ENCODE data around the gene SLC8B1.

SLC8B1 gene

DNA sequence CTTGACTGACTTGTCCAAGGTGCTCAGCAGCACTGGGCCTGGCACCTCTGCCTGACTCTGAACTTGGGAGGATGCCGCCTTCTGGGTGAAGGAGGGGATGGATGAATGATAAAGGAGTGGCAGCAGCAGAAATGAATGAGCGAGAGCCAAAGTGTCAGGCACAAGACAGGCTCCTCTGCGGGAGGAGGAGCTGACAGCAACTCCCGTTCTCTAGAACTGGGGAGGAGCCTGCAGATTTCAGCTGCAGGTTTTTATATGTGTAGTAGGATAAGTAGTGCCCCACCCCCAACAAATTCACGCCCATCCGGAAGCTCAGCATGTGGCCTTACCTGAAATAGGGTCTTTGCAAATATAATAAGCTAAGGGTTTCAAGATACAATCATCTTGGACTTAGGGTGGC is 33.1 kb downstream of the SLC8B1 start:
- no peak overlapping the region for H4K91ac ChIP-seq (ENCODE audit: low read length)
- DNase-seq = no peak
- H3K4me3 ChIP-seq (ENCODE audit: insufficient read depth in 1 of 2, low read depth in 1 of 2, low read length in 2 of 2) = no peak overlapping the region
- H3K36me3 ChIP-seq (ENCODE audit: control insufficient read depth in 1 of 2, insufficient read depth in 2 of 2, low read depth in 1 of 2, low read length in 2 of 2) = peaks cover 39 to 41% of the 10 kb centered on the region in 2 experiments
- H2BK5ac ChIP-seq (ENCODE audit: low read depth, low read length, poor library complexity, severe bottlenecking) = no peak overlapping the region
- no peak overlapping the region for H2AFZ ChIP-seq (ENCODE audit: low read depth, low read length)
- no peak overlapping the region for H2BK15ac ChIP-seq (ENCODE audit: low read depth, poor library complexity, severe bottlenecking)
- H3K18ac ChIP-seq (ENCODE audit: low read depth in 1 of 2, low read length in 2 of 2) = no peak overlapping the region
- no peak overlapping the region for H4K8ac ChIP-seq (ENCODE audit: low read length)
- H3K27ac ChIP-seq (ENCODE audit: low read length, poor library complexity, severe bottlenecking) = no peak overlapping the region
- no peak overlapping the region for H2BK12ac ChIP-seq (ENCODE audit: low read length in 2 of 2)
- H3K4me2 ChIP-seq (ENCODE audit: low read length, poor library complexity, severe bottlenecking) = no peak overlapping the region
- no peak overlapping the region for H3K14ac ChIP-seq (ENCODE audit: low read length in 2 of 2)
- WGBS = 90% methylated on average over 6 of the region's 6 CpGs
- no peaks in the 10 kb centered on the region for H3K27me3 ChIP-seq (ENCODE audit: control insufficient read depth in 1 of 2, insufficient read depth in 1 of 2, low read length in 2 of 2)
- no peak overlapping the region for H3K4ac ChIP-seq (ENCODE audit: low read depth in 1 of 2, low read length in 2 of 2)
- no peaks in the 10 kb centered on the region for H3K9me3 ChIP-seq (ENCODE audit: control insufficient read depth, low read length)
- H3K79me1 ChIP-seq (replicated peaks; ENCODE audit: low read length, poor library complexity, severe bottlenecking) = no peaks in the 10 kb centered on the region
- H2AK5ac ChIP-seq (ENCODE audit: low read length, severe bottlenecking) = no peak overlapping the region
- H3K4me1 ChIP-seq (ENCODE audit: control insufficient read depth, insufficient read depth, low read depth, low read length) = peaks cover 30% of the 10 kb centered on the region
- H3K23ac ChIP-seq (ENCODE audit: low read length in 2 of 2) = no peak overlapping the region
- no peak overlapping the region for H2BK120ac ChIP-seq (ENCODE audit: low read depth, low read length)
- no peak overlapping the region for H3K9ac ChIP-seq (ENCODE audit: low read length)

DNA sequence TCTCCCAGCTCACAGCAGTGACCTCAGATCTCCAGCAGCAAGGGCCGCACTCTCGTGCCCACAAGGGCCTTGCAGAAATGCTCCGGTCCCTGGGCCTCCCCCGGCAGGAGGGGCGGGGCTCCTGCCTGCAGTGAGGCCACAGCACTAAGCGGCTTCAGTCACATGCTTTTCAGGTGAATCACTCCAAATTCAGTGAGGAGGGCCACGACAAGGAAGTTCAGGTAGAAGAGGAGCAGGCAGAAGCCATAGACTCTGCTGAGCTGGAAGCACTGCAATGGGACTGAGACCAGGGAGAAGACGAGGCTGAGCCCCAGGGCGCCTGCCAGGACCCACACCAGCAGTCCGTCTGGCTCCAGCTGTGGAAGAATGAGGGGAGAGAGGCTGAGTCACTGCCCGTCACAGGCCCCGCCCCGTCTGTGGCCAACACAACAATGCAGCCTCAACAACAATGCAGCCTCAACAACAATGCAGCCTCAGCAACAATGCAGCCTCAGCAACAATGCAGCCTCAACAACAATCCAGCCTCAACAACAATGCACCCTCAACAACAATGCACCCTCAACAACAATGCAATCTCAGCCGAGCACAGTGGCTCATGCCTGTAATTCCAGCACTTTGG is 35.2 kb downstream of the SLC8B1 start:
- H3K18ac ChIP-seq (ENCODE audit: low read depth in 1 of 2, low read length in 2 of 2) = peak overlapping the region; percentile 15 to 72
- H2BK15ac ChIP-seq (ENCODE audit: low read depth, poor library complexity, severe bottlenecking) = no peak overlapping the region
- H2BK5ac ChIP-seq (ENCODE audit: low read depth, low read length, poor library complexity, severe bottlenecking) = no peak overlapping the region
- H3K9ac ChIP-seq (ENCODE audit: low read length) = peak overlapping the region; percentile 67
- H3K14ac ChIP-seq (ENCODE audit: low read length in 2 of 2) = no peak overlapping the region
- H3K4ac ChIP-seq (ENCODE audit: low read depth in 1 of 2, low read length in 2 of 2) = no peak overlapping the region
- peak overlapping the region in 1 of 2 experiments; percentile 48 for H2BK12ac ChIP-seq (ENCODE audit: low read length in 2 of 2)
- 15% methylated on average over 14 of the region's 14 CpGs for WGBS
- peak overlapping the region; percentile 12 for H2BK120ac ChIP-seq (ENCODE audit: low read depth, low read length)
- peaks cover 47 to 48% of the 10 kb centered on the region in 2 experiments for H3K36me3 ChIP-seq (ENCODE audit: control insufficient read depth in 1 of 2, insufficient read depth in 2 of 2, low read depth in 1 of 2, low read length in 2 of 2)
- DNase-seq = peak; percentile 86
- H3K27me3 ChIP-seq (ENCODE audit: control insufficient read depth in 1 of 2, insufficient read depth in 1 of 2, low read length in 2 of 2) = no peaks in the 10 kb centered on the region
- H3K27ac ChIP-seq (ENCODE audit: low read length, poor library complexity, severe bottlenecking) = peak overlapping the region; percentile 76
- H3K23ac ChIP-seq (ENCODE audit: low read length in 2 of 2) = no peak overlapping the region
- peak overlapping the region; percentile 4 for H3K4me2 ChIP-seq (ENCODE audit: low read length, poor library complexity, severe bottlenecking)
- no peak overlapping the region for H2AK5ac ChIP-seq (ENCODE audit: low read length, severe bottlenecking)
- no peaks in the 10 kb centered on the region for H3K79me1 ChIP-seq (replicated peaks; ENCODE audit: low read length, poor library complexity, severe bottlenecking)
- H3K4me3 ChIP-seq (ENCODE audit: insufficient read depth in 1 of 2, low read depth in 1 of 2, low read length in 2 of 2) = no peak overlapping the region
- peak overlapping the region; percentile 15 for H2AFZ ChIP-seq (ENCODE audit: low read depth, low read length)
- H3K4me1 ChIP-seq (ENCODE audit: control insufficient read depth, insufficient read depth, low read depth, low read length) = peaks cover 24% of the 10 kb centered on the region
- H4K91ac ChIP-seq (ENCODE audit: low read length) = no peak overlapping the region
- no peaks in the 10 kb centered on the region for H3K9me3 ChIP-seq (ENCODE audit: control insufficient read depth, low read length)
- H4K8ac ChIP-seq (ENCODE audit: low read length) = peak overlapping the region; percentile 76

DNA sequence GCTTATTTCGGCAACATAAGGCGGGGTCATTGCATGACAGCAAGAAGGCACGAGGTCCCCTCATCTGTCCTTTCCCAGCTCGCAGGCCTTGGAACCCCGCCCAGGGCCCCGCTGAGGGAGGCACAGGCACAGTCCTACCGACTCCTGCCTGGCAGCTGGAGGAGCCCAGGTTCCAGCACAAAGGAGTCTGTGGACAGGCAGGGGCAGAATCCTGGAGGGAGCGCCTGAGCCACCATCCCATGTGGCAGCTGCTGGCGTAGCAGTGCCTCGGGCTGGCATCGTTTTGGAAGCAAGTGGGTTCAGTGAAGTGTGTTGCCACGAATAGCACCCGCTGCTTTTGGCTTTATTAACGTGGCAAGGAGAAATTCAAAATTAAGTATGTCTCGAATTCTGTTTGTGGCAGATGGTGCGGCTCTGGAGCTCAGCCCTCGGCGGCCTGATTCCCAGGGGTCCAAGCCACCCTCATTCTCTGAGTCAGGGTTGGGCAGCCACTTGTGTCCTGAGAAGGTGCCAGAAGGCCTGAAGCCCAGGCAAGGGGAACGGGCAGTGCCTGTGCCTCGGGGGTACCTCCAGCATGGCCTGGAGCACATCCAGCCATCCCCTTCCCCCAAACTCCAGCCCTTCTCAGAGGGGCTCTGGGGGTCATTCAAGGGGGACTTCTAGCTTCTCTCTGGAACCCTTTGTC is 35.9 kb downstream of the SLC8B1 start:
- peak overlapping the region; percentile 44 to 72 for H3K18ac ChIP-seq (ENCODE audit: low read depth in 1 of 2, low read length in 2 of 2)
- H3K36me3 ChIP-seq (ENCODE audit: control insufficient read depth in 1 of 2, insufficient read depth in 2 of 2, low read depth in 1 of 2, low read length in 2 of 2) = peaks cover 50 to 51% of the 10 kb centered on the region in 2 experiments
- H3K9ac ChIP-seq (ENCODE audit: low read length) = peak overlapping the region; percentile 67
- H2AK5ac ChIP-seq (ENCODE audit: low read length, severe bottlenecking) = peak overlapping the region; percentile 62
- peak overlapping the region in 1 of 2 experiments; percentile 23 for H2BK12ac ChIP-seq (ENCODE audit: low read length in 2 of 2)
- peak overlapping the region; percentile 6 for H2BK15ac ChIP-seq (ENCODE audit: low read depth, poor library complexity, severe bottlenecking)
- WGBS = 92% methylated on average over 20 of the region's 20 CpGs
- H3K27ac ChIP-seq (ENCODE audit: low read length, poor library complexity, severe bottlenecking) = peak overlapping the region; percentile 76
- no peaks in the 10 kb centered on the region for H3K79me1 ChIP-seq (replicated peaks; ENCODE audit: low read length, poor library complexity, severe bottlenecking)
- no peak overlapping the region for H2BK5ac ChIP-seq (ENCODE audit: low read depth, low read length, poor library complexity, severe bottlenecking)
- H2BK120ac ChIP-seq (ENCODE audit: low read depth, low read length) = no peak overlapping the region
- no peak overlapping the region for H3K4me3 ChIP-seq (ENCODE audit: insufficient read depth in 1 of 2, low read depth in 1 of 2, low read length in 2 of 2)
- no peaks in the 10 kb centered on the region for H3K9me3 ChIP-seq (ENCODE audit: control insufficient read depth, low read length)
- H2AFZ ChIP-seq (ENCODE audit: low read depth, low read length) = no peak overlapping the region
- H4K91ac ChIP-seq (ENCODE audit: low read length) = peak overlapping the region; percentile 91
- H3K4me2 ChIP-seq (ENCODE audit: low read length, poor library complexity, severe bottlenecking) = no peak overlapping the region
- peaks cover 24% of the 10 kb centered on the region for H3K4me1 ChIP-seq (ENCODE audit: control insufficient read depth, insufficient read depth, low read depth, low read length)
- H3K23ac ChIP-seq (ENCODE audit: low read length in 2 of 2) = no peak overlapping the region
- H3K27me3 ChIP-seq (ENCODE audit: control insufficient read depth in 1 of 2, insufficient read depth in 1 of 2, low read length in 2 of 2) = no peaks in the 10 kb centered on the region
- peak overlapping the region in 1 of 2 experiments; percentile 41 for H3K4ac ChIP-seq (ENCODE audit: low read depth in 1 of 2, low read length in 2 of 2)
- DNase-seq = no peak
- peak overlapping the region in 1 of 2 experiments; percentile 50 for H3K14ac ChIP-seq (ENCODE audit: low read length in 2 of 2)
- H4K8ac ChIP-seq (ENCODE audit: low read length) = peak overlapping the region; percentile 76

DNA sequence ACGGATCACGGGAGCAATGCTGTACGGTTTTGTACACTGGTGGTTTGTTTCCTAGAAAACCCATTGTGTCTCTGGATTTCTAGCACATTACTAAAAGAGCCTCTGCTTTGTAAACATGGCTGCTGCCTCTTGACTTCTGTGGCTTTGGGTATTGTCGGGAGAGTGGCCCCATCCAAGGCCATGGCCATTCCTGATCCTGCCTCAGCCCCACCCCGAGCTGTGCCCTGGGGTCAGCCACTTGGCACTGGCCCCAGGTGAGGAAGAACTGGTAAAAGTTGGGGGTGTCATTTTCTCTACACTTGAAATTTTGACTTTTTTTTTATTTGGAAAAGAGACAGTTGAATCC is 36.5 kb downstream of the SLC8B1 start:
- H3K18ac ChIP-seq (ENCODE audit: low read depth in 1 of 2, low read length in 2 of 2) = peak overlapping the region in 1 of 2 experiments; percentile 72
- H3K4me1 ChIP-seq (ENCODE audit: control insufficient read depth, insufficient read depth, low read depth, low read length) = peaks cover 24% of the 10 kb centered on the region
- peak overlapping the region in 1 of 2 experiments; percentile 76 for H2BK12ac ChIP-seq (ENCODE audit: low read length in 2 of 2)
- H3K14ac ChIP-seq (ENCODE audit: low read length in 2 of 2) = peak overlapping the region in 1 of 2 experiments; percentile 68
- no peak overlapping the region for H2BK5ac ChIP-seq (ENCODE audit: low read depth, low read length, poor library complexity, severe bottlenecking)
- no peak overlapping the region for H3K23ac ChIP-seq (ENCODE audit: low read length in 2 of 2)
- H2AK5ac ChIP-seq (ENCODE audit: low read length, severe bottlenecking) = peak overlapping the region; percentile 62
- H3K79me1 ChIP-seq (replicated peaks; ENCODE audit: low read length, poor library complexity, severe bottlenecking) = no peaks in the 10 kb centered on the region
- H2BK15ac ChIP-seq (ENCODE audit: low read depth, poor library complexity, severe bottlenecking) = no peak overlapping the region
- no peaks in the 10 kb centered on the region for H3K9me3 ChIP-seq (ENCODE audit: control insufficient read depth, low read length)
- H3K9ac ChIP-seq (ENCODE audit: low read length) = no peak overlapping the region
- peaks cover 54% of the 10 kb centered on the region in 2 experiments for H3K36me3 ChIP-seq (ENCODE audit: control insufficient read depth in 1 of 2, insufficient read depth in 2 of 2, low read depth in 1 of 2, low read length in 2 of 2)
- H2AFZ ChIP-seq (ENCODE audit: low read depth, low read length) = no peak overlapping the region
- no peak overlapping the region for H3K4me3 ChIP-seq (ENCODE audit: insufficient read depth in 1 of 2, low read depth in 1 of 2, low read length in 2 of 2)
- no peak overlapping the region for H4K91ac ChIP-seq (ENCODE audit: low read length)
- 87% methylated on average over 5 of the region's 5 CpGs for WGBS
- H3K27ac ChIP-seq (ENCODE audit: low read length, poor library complexity, severe bottlenecking) = no peak overlapping the region
- DNase-seq = no peak
- no peaks in the 10 kb centered on the region for H3K27me3 ChIP-seq (ENCODE audit: control insufficient read depth in 1 of 2, insufficient read depth in 1 of 2, low read length in 2 of 2)
- H3K4ac ChIP-seq (ENCODE audit: low read depth in 1 of 2, low read length in 2 of 2) = no peak overlapping the region
- no peak overlapping the region for H2BK120ac ChIP-seq (ENCODE audit: low read depth, low read length)
- no peak overlapping the region for H4K8ac ChIP-seq (ENCODE audit: low read length)
- H3K4me2 ChIP-seq (ENCODE audit: low read length, poor library complexity, severe bottlenecking) = no peak overlapping the region

All from mesenchymal stem cell (in vitro differentiated cells and primary cell).